GM21381 (cell line): ENCODE data around the gene ARPIN.
"Not testable (repeated sequence)": the region's sequence is repeated elsewhere in the genome, so short reads cannot be mapped to it uniquely, and the experiment has no call there.

ENCODE experiments used
- ATAC-seq: cut with Tn5 transposase; IDR thresholded peaks from one replicate; pipeline ENCODE4 v1.9.1; 2021; ENCODE audit warnings: mild to moderate bottlenecking, moderate library complexity; ENCODE audit not compliant: unreplicated experiment

The ARPIN gene

DNA sequence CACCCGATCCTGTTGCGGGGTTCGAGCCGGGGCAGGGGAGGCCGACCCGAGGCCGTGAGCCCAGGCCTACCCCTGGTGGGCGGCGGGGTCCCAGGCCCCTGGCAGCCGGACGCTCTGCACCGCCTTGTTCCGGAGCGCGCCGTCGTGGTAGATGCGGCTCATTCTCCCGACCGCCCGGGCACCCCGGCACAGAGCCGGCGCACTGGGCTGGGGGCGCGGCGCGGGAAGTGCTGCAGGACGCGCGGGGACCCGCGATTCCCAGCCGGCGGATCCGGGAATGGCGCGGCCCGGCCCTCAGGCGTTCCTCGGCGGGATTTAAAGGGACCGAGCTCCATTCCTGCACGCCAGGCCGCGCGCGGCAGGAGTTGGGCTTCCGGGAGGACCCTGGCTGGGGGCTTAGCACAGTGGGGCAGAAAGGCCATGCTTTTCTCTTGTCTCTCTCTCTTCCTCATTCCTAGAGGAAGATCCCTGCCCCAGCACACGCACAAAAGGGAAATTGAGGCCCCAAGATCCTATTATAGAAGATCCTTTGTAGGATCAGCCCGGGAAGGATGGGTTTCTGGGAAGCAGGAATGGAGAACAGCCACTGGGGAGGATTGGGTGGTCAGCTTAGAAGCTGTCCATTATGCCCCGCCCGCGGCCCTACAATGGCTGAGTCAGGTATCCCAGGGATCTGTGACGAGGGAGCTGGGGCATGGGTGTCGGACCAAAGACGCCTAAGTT is at the start of gene ARPIN:
Gene ARPIN, minus strand, starts transcription at position 279 of the 723 bp plus-strand sequence. Its CDS starts 117 bp downstream, at position 162.
- ATAC-seq = no peak

DNA sequence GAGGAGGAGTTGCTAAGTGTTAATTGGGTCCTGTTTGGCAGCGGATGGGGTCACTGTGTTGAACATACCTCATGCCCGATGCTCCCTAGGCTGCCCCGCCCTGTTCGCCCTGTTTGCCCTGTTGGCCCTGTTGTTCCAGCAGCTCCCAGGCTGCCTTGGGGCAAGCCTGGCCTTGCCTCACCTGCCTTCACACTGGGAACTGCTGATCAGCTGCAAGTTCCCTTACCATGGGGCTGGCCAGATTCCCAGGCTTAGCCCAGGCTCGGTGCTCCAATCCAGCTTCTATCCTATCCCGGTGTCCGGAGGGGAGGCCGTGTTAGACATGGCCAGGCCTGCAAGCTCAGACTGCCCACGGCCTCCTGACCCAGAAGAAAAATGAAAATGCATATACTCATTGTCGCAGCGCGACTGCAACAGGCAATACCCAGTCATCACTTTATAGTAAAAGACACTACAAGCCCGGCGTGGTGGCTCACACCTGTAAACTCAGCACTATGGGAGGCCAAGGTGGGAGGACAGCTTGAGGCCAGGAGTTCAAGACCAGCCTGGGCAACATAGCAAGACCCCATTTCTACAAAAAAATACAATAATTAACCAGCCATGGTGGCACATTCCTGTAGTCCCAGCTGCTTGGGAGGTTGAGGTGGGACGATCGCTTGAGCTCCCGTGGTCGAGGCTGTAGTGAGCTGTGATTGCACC is 45.5 kb upstream of the ARPIN start:
- no peak for ATAC-seq

DNA sequence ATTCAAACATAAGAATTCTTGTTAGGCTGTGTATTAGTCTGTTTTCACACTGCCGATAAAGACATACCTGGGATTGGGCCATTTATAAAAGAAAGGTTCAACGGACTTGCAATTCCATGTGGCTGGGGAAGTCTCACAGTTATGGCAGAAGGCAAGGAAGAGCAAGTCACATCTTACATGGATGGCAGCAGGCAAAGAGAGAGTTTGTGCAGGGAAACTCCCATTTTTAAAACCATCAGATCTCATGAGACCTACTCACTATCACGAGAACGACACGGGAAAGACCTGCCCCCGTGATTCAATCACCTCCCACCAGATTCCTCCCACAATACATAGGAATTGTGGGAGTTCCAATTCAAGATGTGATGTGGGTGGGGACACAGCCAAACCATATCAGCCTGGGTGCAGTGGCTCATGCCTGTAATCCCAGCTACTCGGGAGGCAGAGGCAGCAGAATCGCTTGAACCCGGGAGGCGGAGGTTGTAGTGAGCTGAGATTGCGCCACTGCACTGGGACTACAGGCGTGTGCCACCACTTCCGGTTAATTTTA is 42.8 kb upstream of the ARPIN start:
- not testable (repeated sequence) for ATAC-seq

DNA sequence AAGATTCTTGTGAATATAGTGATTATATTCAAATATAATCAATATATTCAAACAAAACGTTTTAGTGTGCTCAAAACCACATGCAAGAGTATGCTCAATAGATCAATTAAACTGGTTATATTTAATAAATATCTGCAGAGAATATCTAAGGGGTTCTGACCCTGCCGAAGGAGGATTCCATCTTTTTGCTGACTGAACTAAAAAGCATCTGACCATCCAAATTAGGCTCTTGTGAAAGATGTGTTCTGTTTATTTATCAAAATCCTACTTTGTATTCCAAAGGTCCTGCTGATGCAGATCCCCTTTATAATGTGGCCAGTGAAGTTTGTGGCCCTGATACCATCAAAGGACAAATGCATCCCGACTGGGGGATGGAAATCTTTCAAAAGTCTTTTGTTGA is 41.8 kb upstream of the ARPIN start:
- no peak for ATAC-seq

DNA sequence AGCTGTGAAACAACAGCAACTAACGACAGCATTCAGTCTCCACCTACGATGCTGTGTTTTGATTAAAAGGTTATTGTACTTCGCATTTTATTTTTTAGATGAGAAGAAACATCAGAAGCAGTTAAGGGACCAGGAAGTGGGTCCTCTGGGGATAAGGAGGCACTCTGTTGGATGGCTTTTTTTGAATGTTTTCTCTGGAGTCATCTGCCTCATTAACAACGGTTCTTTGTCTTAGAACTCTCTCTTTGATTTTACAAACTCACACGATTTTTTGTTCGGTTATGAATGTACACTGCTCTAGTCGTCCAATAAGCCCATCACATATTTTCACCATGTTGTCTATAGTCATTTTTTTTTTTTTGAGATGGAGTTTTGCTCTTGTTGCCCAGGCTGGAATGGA is 36.0 kb upstream of the ARPIN start:
- ATAC-seq = no peak

DNA sequence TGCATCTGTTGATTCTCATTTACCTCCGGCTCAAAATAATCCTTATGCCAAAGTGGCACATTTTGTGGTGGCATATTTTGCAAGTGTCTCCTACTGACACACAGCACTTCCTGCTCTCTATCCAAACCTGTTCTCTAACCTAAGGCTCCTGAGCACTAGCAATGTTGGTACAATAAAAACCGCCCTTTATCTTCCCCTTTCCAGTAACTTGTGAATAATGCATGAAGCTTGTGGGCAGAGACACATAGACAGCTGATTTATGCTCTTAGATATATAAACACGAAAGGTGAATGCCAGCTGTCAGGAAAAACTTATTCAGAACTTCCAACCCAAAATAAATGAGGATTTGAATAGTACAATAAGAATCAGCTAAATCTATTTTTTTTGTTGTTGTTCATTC is 34.6 kb upstream of the ARPIN start:
- ATAC-seq = no peak

DNA sequence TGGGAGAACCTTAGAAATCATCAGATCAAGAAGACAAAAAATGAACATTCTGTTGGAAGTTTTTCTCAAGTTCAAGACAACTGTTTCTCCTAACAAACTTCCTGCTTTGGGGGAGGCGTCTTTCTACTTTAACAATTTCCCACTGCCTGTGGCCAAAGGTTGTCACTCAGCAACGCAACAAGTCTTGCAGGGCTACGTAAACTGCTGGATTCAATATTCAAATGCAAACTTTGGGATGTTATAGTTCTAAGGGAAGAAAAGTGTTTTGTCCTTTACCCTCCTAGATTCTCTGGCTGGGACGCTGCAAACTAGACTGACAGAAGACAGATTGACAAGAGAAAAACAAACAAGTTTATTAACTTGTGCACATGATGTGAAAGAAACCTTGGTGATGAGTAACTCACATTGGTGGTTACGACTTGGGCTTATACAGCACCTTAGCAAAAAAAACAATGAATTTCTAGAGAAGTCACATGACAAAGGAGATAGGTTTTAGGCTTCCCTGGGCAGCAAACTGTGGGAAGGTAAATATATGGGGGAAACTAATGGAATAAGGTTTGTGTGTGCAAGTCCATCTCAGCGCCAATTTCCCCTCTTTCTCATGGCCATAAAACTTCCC is 34.0 kb upstream of the ARPIN start:
- no peak for ATAC-seq

DNA sequence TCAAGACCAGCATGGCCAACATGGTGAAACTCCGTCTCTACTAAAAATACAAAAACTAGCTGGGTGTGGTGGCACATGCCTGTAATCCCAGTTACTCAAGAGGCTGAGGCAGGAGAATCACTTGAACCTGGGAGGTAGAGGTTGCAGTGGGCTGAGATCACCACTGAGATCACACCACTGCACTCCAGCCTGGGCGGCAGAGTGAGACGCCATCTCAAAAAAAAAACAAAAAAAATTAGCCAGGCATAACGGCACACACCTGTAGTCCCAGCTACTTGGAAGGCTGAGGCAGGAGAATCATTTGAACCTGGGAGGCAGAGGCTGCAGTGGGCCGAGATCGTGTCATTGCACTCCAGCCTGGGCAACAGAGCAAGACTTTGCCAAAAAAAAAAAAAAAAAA is 31.0 kb upstream of the ARPIN start:
- not testable (repeated sequence) for ATAC-seq

DNA sequence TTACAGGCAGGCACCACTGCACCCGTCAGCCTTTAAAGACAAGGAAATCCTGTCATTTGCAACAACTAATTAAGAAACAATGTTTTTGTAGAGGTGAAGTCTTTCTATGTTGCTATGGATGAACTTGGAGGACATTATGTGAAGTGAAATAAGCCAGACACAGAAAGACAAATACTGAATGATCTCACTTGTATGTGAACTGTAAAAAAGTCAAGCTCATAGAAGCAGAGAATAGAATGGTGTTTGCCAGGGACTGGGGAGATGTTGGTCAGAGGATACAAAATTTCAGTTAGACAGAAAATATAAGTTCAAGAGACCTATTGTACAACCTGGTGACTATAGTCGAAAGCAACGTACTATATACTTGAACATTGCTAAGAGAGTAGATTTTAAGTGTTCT is 27.2 kb upstream of the ARPIN start:
- ATAC-seq = no peak

DNA sequence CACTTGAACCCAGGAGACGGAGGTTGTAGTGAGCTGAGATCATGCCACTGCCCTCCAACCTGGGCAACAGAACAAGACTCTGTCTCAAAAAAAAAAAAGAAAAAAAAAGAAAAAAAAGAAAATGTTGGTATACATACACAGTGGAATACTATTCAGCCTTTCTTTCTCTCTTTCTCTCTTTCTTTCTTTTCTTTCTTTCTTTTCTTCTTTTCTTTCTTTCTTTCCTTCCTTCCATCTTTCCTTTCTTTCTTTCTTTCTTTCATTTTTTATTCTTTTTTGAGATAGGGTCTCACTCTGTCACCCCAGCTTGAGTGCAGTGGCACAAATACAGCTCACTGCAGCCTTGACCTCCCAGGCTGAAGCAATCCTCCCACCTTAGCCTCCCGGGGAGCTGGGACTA is 26.6 kb upstream of the ARPIN start:
- not testable (repeated sequence) for ATAC-seq

DNA sequence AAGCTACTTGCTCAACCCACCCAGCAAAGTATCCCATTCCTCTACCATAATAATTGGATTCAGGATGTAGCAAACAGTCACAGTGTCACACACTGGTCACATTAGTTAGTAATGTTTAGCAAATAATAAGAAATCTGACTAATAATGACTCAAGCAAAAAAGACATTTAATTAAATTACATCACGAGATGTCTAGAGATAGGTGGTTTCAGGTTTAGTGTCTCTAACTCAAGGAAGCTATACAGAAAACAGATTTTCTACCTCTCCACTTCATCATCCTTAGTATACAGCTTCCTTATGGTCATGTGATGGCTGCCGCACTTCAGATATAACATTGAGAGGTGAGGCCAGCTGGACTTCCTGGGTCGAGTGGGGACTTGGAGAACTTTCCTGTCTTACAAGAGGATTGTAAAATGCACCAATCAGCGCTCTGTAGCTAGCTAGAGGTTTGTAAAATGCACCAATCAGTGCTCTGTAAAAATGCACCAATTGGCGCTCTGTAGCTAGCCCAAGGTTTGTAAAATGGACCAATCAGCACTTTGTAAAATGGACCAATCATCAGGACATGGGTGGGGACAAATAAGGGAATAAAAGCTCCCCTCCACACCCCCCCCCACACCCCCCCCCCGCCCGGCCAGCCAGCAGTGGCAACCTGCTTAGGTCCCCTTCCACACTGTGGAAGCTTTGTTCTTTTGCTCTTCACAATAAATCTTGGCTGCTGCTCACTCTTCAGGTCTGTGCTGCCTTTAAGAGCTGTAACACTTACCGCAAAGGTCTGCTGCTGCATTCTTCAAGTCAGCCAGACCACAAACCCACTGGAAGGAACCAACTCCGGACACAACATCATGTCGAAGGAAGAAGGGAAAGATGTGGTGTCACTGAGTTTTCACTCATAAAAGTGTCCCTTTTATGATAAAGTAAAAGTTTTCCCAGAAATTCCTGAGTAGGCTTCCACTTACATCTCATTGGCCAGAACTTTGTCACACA is 24.9 kb upstream of the ARPIN start:
- no peak for ATAC-seq

DNA sequence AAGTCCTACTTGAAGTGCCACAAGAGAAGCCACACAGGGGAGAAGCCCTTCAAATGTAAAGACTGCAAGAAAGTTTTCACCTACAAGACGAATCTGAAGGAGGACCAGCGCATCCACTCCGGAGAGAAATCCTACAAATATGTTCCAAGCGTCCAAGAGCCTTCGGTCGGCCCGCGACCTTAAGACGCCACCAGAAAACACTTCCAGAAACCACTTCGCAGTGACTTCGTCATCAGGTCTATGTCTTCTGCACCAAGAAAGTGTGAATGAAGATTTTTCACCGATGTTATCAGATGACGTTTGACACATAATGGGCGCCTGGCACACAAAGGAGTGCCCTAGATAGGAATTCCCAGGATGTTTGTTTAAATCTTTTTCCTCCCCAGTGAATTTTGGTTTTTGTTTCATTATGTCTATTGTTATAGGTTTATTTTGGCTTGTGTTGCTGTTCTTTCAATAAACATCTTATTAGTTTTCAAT is 24.1 kb upstream of the ARPIN start:
- no peak for ATAC-seq

DNA sequence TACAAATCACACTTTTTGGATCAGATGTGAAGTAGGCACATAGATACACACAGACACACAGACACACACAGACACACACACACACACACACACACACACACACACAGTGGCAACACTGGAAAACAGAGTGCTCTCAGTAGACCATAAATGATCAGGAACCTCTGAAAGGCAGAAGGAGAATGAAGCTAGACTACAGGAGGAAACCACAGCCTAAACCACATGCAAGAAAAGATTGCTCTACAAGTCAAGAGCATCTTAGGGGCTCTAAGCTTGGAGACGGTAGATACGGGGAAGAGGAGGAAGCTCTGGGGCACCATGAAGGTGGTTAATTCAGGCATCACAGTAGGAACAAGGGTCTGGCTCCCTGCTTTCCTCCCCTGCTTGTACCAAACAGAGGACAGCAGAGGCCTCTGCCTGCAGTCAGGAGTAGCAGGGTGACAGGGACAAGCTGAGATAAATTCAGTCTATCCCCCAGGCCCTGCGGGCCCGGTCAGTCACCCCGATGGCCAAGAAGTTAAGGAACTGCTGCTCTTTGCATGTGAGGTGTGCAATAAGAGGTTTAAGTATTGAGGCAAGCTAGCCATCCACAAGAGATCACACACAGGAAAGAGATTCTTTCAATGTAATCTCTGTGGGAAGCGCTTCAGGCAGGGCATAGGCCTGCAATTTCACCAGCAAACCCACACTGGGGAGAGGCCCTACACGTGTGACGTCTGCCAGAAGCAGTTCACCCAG is 23.5 kb upstream of the ARPIN start:
- no peak for ATAC-seq

DNA sequence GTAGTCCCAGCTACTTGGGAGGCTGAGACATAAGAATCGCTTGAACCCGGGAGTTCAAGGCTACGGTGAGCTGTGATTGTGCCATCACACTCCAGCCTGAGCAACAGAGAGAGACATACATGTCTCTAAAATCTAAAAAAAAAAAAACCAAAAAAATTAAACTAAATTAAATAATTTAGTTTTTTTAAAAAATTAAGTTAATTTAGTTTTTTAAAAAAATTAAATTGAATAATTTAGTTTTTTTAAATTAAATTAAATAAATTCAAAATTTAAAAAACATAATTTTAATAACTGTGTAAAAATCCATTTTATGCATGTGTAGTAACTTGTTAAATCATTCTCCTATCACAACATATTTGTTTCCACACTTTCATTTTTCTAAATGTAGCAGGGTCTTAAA is 20.1 kb upstream of the ARPIN start:
- ATAC-seq = no peak

DNA sequence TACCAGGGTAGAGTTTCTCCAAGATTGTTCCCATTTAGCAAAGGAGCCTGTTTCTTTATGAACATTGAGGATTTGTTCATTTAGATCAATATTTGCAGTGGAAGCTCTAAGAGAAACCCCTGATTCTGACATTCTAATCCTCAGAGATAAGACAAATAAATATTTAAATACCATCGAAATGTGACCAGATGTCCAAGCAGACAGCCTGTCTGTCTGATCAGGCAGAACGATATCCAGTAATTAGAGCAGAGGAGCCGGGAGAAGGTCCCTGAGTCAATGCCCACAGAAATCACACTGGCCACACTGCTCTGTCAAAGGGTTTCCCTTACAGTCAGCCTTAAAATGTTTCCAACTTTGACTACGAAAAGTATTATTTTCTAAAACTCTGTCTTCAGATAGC is 15.7 kb upstream of the ARPIN start:
- ATAC-seq = no peak

DNA sequence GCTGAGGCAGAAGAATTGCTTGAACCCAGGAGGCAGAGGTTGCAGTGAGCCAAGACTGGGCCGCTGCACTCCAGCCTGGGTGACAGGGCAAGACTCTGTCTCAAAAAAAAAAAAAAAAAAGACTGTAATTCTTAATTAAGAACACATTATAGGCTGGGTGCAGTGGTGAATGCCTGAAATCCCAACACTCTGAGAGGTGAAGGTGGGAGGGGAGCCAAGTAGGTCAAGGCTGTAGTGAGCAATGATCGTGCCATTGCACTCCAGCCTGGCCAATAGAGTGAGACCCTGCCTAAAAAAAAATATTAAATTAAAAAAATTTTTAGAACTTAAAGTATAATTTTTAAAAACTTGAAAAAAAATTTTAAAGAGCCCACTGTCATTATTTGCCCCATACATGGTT is 13.4 kb upstream of the ARPIN start:
- ATAC-seq = no peak

DNA sequence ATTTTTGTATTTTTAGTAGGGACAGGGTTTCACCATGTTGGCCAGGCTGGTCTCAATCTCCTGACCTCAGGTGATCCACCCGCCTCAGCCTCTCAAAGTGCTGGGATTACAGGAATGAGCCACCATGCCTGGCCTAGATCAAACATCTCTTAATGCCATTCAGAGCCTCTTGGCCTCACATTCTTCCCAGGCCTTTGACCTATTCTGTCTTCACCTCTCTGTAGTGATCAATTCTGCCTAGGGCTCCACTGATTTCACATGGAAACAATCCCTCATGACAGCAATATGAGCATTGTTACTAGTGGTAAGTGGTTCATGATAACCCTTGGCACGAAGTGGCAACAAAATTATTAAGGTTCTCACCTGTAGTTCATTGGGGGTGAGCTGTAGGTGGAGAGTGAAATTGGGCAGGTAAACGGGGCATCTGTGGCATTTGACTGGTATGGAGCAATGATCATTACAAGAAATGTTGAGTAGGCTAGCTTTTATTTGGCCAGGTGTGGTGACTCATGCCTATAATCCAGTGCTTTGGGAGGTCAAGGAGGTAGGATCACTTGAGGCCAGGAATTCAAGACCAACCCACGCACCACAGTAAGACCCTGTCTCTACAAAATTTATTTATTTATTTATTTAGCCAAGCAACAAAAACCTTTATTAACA is 4.8 kb upstream of the ARPIN start:
- no peak for ATAC-seq

DNA sequence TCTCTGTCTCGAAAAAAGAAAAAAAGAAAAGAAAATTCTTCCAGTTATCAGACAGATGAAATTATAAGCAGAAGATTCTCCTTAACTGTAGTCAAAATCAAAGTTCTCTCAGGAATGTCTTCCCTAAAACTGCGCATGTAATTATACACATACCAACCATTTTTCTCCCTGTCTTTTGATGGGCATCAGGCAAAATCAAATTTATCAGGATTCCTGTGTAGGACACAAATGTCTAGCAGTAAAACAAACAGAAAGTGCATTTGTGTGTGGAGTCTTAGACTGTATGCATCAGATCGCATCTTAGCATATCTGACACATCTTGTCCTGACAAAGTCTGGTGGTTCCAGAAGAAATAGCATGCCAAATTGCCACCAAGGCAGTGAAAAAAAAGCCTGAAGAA is 3.9 kb upstream of the ARPIN start:
- no peak for ATAC-seq

DNA sequence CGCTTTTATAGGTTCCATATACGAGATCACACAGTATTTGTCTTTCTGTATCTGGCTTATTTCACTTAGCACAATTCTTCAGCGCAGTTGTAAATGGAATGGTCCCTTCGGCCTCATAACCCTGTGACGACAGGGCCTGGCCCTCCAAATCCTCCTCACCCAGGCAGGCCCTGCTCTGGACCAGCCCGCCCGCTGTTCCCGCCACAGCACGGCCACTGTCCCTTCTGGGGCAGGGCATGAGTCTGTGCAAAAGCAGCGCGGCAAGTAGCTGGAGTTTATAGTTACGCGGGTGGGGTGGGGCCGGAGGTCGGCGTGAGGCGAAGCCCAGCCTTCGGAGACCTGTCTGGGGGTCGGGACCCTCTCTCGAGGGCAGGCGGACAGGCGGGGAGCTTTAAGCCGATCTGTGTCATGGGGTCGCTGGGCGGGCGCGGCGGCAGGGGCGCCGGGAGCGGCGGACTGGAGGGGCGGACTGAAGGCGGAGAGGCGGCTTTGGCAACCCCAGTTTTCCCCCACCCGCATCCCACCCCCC is 543 bp downstream of the ARPIN start:
- no peak for ATAC-seq
